ENCODE results near the gene VAMP8. TPM values are rescaled to one million over a fixed set of nuclear protein-coding genes. Genes with fewer than 3 reads are reported as not detected.

The VAMP8 gene
- total and polyA plus RNA-seq, 2 donors: 133 to 433 TPM

DNA sequence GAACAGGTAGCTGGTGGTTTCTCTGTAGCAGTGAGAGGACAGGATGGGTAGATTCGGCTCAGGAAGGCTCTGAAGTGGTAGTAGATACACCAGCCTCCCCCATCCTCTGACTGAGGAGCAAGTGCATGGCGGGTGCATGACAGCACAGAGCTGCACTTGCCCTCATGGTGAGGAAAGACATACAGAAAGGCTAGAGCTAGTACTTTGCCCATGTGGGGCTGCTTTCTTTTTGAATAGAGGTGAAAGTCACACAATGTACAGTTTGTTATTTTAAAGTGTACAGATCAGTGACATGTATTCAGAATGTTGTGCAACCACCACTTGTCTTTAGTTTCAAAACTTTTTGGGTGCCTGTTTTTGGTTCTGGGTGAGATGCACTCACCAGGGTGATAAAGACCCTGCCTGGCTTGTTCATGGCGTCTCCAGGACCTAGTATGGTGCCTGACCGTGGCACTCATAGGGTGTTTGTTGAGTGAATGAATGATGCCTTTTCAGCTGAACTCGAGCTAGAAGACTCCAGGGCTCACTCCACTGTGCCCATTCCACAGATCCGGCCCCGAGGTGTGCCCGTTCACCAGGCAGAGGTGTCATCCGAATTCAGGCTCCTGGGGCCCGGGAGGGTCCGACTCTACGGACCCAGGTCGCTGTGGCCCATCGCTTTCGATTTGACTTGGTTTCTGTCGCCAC is 6.4 kb downstream of the VAMP8 start:
- peak in 2 of 9 donors; percentile 49 to 67 for DNase-seq (ENCODE audit: low read depth in 6 of 9, low spot score in 9 of 9)
- H3K27ac ChIP-seq (ENCODE audit: low read depth in 1 of 2, low read length in 1 of 2): peak overlapping the region; percentile 72 to 86
- peak overlapping the region; percentile 49 to 68 for H3K4me3 ChIP-seq (ENCODE audit: low read length in 2 of 2)
- WGBS: 44% methylated on average over 16 of the region's 16 CpGs
- peaks cover 0 to 2% of the 10 kb centered on the region in 2 donors for H3K9me3 ChIP-seq (ENCODE audit: control insufficient read depth in 2 of 2, insufficient read depth in 1 of 2, low read length in 1 of 2)
- no peaks in the 10 kb centered on the region for H3K27me3 ChIP-seq (ENCODE audit: control insufficient read depth in 2 of 2, insufficient read depth in 1 of 2, low read length in 1 of 2)
- H3K4me1 ChIP-seq (ENCODE audit: control insufficient read depth in 2 of 2, insufficient read depth in 2 of 2, low read length in 2 of 2): peaks cover 25 to 59% of the 10 kb centered on the region in 2 donors
- peaks cover 6 to 15% of the 10 kb centered on the region in 2 donors for H3K36me3 ChIP-seq (ENCODE audit: control insufficient read depth in 2 of 2, insufficient read depth in 2 of 2, low read length in 1 of 2)

DNA sequence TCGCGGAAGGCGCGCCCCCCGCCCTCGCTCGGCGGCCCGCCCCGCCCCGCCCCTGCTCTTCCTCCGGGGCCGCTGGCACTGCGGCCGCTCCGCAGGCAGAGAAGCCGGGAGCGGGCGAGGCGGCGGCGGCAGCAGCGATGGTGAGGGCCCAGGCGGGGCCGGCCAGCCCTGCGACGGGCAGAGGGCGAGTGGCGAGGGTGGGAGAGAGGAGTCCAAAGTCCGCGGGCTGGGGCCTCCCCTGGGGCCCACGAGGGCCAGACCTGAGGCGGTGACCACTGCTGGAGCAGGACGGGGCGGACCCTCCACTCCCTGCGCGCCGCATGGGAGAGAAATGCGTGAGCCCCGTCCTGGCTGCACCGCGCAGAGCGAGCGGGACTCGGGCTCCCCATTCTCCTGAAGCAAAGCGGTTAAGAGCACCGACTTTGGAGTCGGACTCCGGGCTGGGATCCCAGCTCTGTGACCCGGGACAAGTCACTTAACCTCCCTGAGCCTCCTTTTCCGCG is 7.0 kb downstream of the VAMP8 start, which contains the start of gene VAMP5:
Gene VAMP5, plus strand, starts transcription at position 78 of the 503 bp plus-strand sequence. Its CDS starts 60 bp downstream, at position 138.
- H3K36me3 ChIP-seq (ENCODE audit: control insufficient read depth in 2 of 2, insufficient read depth in 2 of 2, low read length in 1 of 2): peaks cover 6 to 15% of the 10 kb centered on the region in 2 donors
- H3K9me3 ChIP-seq (ENCODE audit: control insufficient read depth in 2 of 2, insufficient read depth in 1 of 2, low read length in 1 of 2): peaks cover 0 to 2% of the 10 kb centered on the region in 2 donors
- 31% methylated on average over 52 of the region's 52 CpGs for WGBS
- peak within 1 kb of the TSS; percentile 51 to 68 for H3K4me3 ChIP-seq (ENCODE audit: low read length in 2 of 2)
- peak within 1 kb of the TSS; percentile 72 to 86 for H3K27ac ChIP-seq (ENCODE audit: low read depth in 1 of 2, low read length in 1 of 2)
- DNase-seq (ENCODE audit: low read depth in 6 of 9, low spot score in 9 of 9): peak in 1 of 9 donors; percentile 61
- H3K27me3 ChIP-seq (ENCODE audit: control insufficient read depth in 2 of 2, insufficient read depth in 1 of 2, low read length in 1 of 2): no peaks in the 10 kb centered on the region
- peaks cover 19 to 58% of the 10 kb centered on the region in 2 donors for H3K4me1 ChIP-seq (ENCODE audit: control insufficient read depth in 2 of 2, insufficient read depth in 2 of 2, low read length in 2 of 2)

DNA sequence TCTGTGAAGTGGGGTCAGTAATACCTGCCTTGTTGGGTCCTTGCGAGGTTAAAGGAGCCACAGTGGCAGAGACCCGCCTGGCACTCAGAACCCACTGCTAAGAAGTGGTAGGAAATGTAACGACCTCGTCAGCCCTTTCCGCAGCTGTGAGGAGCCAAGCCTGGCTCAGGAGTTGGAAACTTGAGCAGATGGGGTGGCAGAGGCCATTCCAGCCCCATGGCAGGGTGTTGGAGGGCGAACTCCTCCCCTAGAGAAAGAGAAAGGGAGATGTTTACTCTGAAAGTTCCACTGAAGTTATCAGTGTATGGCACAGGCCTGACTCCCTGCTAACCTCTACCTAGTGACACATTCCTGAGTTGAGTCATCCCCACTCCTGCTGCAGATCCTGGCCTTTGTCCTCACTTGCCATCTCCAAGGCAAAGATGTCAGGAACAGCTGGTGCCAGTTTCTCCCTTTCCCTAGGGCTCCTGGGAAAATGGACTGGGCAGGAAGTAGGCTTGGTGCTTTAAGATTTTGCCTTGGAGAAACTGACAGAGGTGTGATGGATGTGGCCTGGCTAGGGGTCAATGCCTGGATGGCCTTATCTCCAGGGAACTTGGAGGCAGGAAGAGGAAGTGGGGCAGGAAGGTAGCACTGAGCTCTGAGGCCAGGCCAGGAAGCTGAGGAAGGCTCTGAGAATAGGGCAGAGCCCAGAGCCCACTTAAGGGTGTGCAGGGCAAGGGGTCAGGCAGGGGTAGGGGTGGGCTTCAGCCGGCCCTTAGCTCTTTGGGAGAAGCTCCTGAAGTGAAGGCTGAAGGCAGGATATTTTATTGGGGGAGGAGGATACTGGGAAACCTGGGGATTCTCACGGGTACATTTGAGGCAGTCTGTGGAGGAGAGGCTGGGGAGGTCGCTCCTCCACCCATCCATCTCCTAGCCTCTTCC is 7.7 kb downstream of the VAMP8 start:
- Histone ChIP-seq H3K9me3 (ENCODE audit: control insufficient read depth in 2 of 2, insufficient read depth in 1 of 2, low read length in 1 of 2) (peaks cover 0 to 2% of the 10 kb centered on the region in 2 donors), H3K27me3 (ENCODE audit: control insufficient read depth in 2 of 2, insufficient read depth in 1 of 2, low read length in 1 of 2) (no peaks in the 10 kb centered on the region), H3K4me1 (ENCODE audit: control insufficient read depth in 2 of 2, insufficient read depth in 2 of 2, low read length in 2 of 2) (peaks cover 15 to 52% of the 10 kb centered on the region in 2 donors), H3K4me3 (ENCODE audit: low read length in 2 of 2) (peak overlapping the region; percentile 51 to 68), H3K27ac (ENCODE audit: low read depth in 1 of 2, low read length in 1 of 2) (peak overlapping the region; percentile 66 to 69), H3K36me3 (ENCODE audit: control insufficient read depth in 2 of 2, insufficient read depth in 2 of 2, low read length in 1 of 2) (peaks cover 6 to 15% of the 10 kb centered on the region in 2 donors)
- 48% methylated on average over 9 of the region's 9 CpGs for WGBS
- peak in 2 of 9 donors; percentile 26 to 53 for DNase-seq (ENCODE audit: low read depth in 6 of 9, low spot score in 9 of 9)

DNA sequence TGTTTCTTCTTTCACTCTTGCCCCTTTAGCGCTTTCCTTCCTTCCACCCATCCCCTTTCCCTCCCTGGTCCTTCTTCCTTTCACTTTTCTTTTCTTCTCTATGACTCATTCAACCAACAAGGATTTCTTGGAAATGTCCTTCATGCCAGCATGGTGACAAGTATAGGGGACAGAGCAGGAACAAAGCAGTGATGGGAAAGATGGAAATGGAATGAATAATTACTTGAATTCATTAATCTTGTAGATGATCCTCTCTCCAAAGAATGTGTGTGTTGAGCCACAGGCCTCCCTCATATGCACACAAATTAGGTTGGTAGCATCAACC is 8.4 kb downstream of the VAMP8 start:
- H3K9me3 ChIP-seq (ENCODE audit: control insufficient read depth in 2 of 2, insufficient read depth in 1 of 2, low read length in 1 of 2): peaks cover 0 to 2% of the 10 kb centered on the region in 2 donors
- no peaks in the 10 kb centered on the region for H3K27me3 ChIP-seq (ENCODE audit: control insufficient read depth in 2 of 2, insufficient read depth in 1 of 2, low read length in 1 of 2)
- H3K36me3 ChIP-seq (ENCODE audit: control insufficient read depth in 2 of 2, insufficient read depth in 2 of 2, low read length in 1 of 2): peaks cover 6 to 13% of the 10 kb centered on the region in 2 donors
- no peak overlapping the region for H3K4me3 ChIP-seq (ENCODE audit: low read length in 2 of 2)
- peak overlapping the region; percentile 36 to 66 for H3K27ac ChIP-seq (ENCODE audit: low read depth in 1 of 2, low read length in 1 of 2)
- DNase-seq (ENCODE audit: low read depth in 6 of 9, low spot score in 9 of 9): no peak
- H3K4me1 ChIP-seq (ENCODE audit: control insufficient read depth in 2 of 2, insufficient read depth in 2 of 2, low read length in 2 of 2): peaks cover 12 to 52% of the 10 kb centered on the region in 2 donors
- WGBS: 92% methylated on average over 1 of the region's 1 CpG

DNA sequence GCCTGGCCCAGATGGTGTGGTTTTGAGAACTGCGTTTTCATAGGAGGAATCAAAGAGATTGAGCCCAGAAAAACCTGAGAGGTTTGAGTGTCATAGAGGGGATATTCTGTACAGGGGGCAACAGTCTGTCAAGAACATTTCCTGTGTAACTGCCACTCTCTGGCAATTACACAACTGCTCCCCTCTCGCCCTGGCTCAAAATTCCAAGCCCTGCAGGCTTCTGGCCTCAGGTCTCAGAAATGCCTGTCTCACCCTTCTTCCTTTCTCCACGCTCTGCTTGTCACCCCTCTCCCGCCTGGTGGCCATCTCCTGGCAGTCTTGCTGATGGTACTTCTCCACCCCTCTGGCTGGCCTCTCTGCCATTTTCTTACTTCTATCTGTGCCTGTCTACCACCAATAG is 10.8 kb downstream of the VAMP8 start:
- no peak overlapping the region for H3K4me3 ChIP-seq (ENCODE audit: low read length in 2 of 2)
- H3K27ac ChIP-seq (ENCODE audit: low read depth in 1 of 2, low read length in 1 of 2): peak overlapping the region; percentile 52 to 80
- no peaks in the 10 kb centered on the region for H3K27me3 ChIP-seq (ENCODE audit: control insufficient read depth in 2 of 2, insufficient read depth in 1 of 2, low read length in 1 of 2)
- H3K4me1 ChIP-seq (ENCODE audit: control insufficient read depth in 2 of 2, insufficient read depth in 2 of 2, low read length in 2 of 2): peaks cover 12 to 57% of the 10 kb centered on the region in 2 donors
- DNase-seq (ENCODE audit: low read depth in 6 of 9, low spot score in 9 of 9): peak in 2 of 9 donors; percentile 30 to 50
- H3K9me3 ChIP-seq (ENCODE audit: control insufficient read depth in 2 of 2, insufficient read depth in 1 of 2, low read length in 1 of 2): no peaks in the 10 kb centered on the region
- 25% methylated on average over 4 of the region's 4 CpGs for WGBS
- no peaks in the 10 kb centered on the region for H3K36me3 ChIP-seq (ENCODE audit: control insufficient read depth in 2 of 2, insufficient read depth in 2 of 2, low read length in 1 of 2)

DNA sequence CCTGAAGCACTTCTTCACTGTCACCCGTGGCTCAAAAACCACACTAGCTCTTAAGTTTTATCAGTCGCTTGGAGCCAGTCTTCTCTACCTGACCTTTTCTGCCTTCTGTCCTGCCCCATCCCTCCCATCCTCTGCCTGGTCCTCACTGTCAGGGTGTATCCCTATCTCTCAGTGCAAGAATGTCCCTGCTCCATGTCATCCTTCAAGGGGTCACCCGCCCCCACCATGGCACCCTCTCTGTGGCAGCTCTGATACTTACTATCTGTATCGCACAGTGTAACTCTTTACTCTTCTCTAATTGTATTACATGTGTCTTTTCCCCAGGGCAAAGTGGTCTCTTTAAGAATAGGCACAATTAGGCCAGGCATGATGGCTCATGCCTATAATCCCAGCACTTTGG is 11.3 kb downstream of the VAMP8 start:
- Histone ChIP-seq H3K4me1 (ENCODE audit: control insufficient read depth in 2 of 2, insufficient read depth in 2 of 2, low read length in 2 of 2) (peaks cover 7 to 53% of the 10 kb centered on the region in 2 donors), H3K27me3 (ENCODE audit: control insufficient read depth in 2 of 2, insufficient read depth in 1 of 2, low read length in 1 of 2) (no peaks in the 10 kb centered on the region), H3K4me3 (ENCODE audit: low read length in 2 of 2) (no peak overlapping the region), H3K27ac (ENCODE audit: low read depth in 1 of 2, low read length in 1 of 2) (peak overlapping the region in 1 of 2 donors; percentile 80), H3K36me3 (ENCODE audit: control insufficient read depth in 2 of 2, insufficient read depth in 2 of 2, low read length in 1 of 2) (no peaks in the 10 kb centered on the region), H3K9me3 (ENCODE audit: control insufficient read depth in 2 of 2, insufficient read depth in 1 of 2, low read length in 1 of 2) (no peaks in the 10 kb centered on the region)
- DNase-seq (ENCODE audit: low read depth in 6 of 9, low spot score in 9 of 9): no peak
- 76% methylated on average over 4 of the region's 4 CpGs for WGBS

DNA sequence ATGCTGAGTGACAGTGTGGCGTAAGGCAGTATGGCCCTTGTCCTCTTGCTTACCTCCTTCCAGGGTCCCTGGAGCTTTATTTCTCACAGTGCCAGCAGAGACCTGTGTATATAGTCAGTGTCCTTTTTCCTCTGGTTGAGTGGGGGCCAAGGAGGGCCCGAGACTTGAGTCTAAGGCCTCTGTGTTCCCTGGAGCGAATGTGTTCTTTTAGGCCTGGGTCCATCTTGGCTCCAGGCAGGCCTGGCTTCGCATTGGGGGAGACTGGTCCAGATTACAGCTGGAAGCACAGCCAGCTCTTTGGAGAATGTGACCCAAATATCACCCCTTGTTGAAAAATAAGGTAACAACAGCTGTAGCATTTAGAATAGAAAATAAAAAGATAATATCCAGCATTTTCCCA is 11.8 kb downstream of the VAMP8 start:
- Histone ChIP-seq H3K27me3 (ENCODE audit: control insufficient read depth in 2 of 2, insufficient read depth in 1 of 2, low read length in 1 of 2) (no peaks in the 10 kb centered on the region), H3K9me3 (ENCODE audit: control insufficient read depth in 2 of 2, insufficient read depth in 1 of 2, low read length in 1 of 2) (no peaks in the 10 kb centered on the region), H3K4me1 (ENCODE audit: control insufficient read depth in 2 of 2, insufficient read depth in 2 of 2, low read length in 2 of 2) (peaks cover 7 to 49% of the 10 kb centered on the region in 2 donors), H3K36me3 (ENCODE audit: control insufficient read depth in 2 of 2, insufficient read depth in 2 of 2, low read length in 1 of 2) (no peaks in the 10 kb centered on the region), H3K27ac (ENCODE audit: low read depth in 1 of 2, low read length in 1 of 2) (no peak overlapping the region), H3K4me3 (ENCODE audit: low read length in 2 of 2) (no peak overlapping the region)
- DNase-seq (ENCODE audit: low read depth in 6 of 9, low spot score in 9 of 9): no peak
- 98% methylated on average over 4 of the region's 4 CpGs for WGBS

DNA sequence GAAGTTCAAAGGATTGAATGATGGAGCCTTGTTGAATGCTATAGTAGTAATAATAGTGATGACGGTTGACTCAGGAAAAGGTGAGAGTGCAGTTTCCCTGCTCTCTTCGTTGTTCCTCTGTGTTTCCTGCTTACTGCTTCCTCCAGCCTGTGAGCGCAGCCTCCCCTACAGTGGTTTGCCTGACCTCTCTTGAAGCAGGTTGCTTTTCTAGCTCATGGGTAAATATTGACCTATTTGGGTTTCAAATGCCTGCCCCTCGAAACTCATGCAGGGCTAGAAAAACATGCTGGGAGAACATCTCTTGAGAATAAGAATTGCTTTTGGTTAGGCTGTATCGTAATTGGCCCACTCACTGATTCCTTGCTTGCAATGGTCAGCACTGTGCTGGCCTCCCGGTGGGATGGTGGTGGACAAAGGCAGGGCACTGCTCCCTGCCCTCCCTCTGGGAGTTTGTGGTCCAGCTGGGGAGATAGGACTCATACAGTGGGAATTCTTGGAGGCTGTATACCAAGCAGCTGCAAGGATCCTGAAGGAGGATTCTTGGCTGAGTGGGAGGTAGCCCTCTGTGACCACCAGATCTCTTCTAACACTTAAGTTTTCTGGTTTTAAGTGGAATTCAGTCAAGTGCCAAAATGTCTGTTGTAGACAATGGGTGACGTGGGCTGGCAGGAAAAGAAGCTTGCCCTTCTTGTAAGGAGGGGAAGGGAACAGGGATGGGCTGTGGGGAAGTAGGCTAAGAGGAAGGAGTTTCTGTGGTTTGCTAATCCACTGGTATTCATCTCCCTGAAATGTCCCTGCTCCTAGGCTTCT is 12.8 kb downstream of the VAMP8 start:
- no peak for DNase-seq (ENCODE audit: low read depth in 6 of 9, low spot score in 9 of 9)
- Histone ChIP-seq H3K27me3 (ENCODE audit: control insufficient read depth in 2 of 2, insufficient read depth in 1 of 2, low read length in 1 of 2) (no peaks in the 10 kb centered on the region), H3K4me1 (ENCODE audit: control insufficient read depth in 2 of 2, insufficient read depth in 2 of 2, low read length in 2 of 2) (peaks cover 14 to 49% of the 10 kb centered on the region in 2 donors), H3K9me3 (ENCODE audit: control insufficient read depth in 2 of 2, insufficient read depth in 1 of 2, low read length in 1 of 2) (no peaks in the 10 kb centered on the region), H3K27ac (ENCODE audit: low read depth in 1 of 2, low read length in 1 of 2) (peak overlapping the region in 1 of 2 donors; percentile 30), H3K36me3 (ENCODE audit: control insufficient read depth in 2 of 2, insufficient read depth in 2 of 2, low read length in 1 of 2) (no peaks in the 10 kb centered on the region), H3K4me3 (ENCODE audit: low read length in 2 of 2) (no peak overlapping the region)
- 76% methylated on average over 7 of the region's 7 CpGs for WGBS
